Measurements from ENCODE around the gene ASXL3.

- TF ChIP-seq POLR2AphosphoS5 (IDR thresholded peaks at IDR 0.05), result no peak
- TF ChIP-seq CTCF (IDR thresholded peaks at IDR 0.05; ENCODE audit: poor library complexity, severe bottlenecking), result no peak
- TF ChIP-seq EP300 (conservative IDR thresholded peaks at IDR 0.05; ENCODE audit: poor library complexity, severe bottlenecking), result no peak
- TF ChIP-seq RAD21 (conservative IDR thresholded peaks at IDR 0.05), result no peak
- no peak for TF ChIP-seq EZH2 (IDR thresholded peaks at IDR 0.05; ENCODE audit: borderline replicate concordance, insufficient read depth, low read length, poor library complexity, severe bottlenecking)
- TF ChIP-seq SMC3 (conservative IDR thresholded peaks at IDR 0.05; ENCODE audit: poor library complexity), result no peak
- TF ChIP-seq MXI1 (conservative IDR thresholded peaks at IDR 0.05; ENCODE audit: poor library complexity, severe bottlenecking), result no peak
- no peak for TF ChIP-seq REST (IDR thresholded peaks at IDR 0.05; ENCODE audit: borderline replicate concordance)
- TF ChIP-seq TAF1 (IDR thresholded peaks at IDR 0.05; ENCODE audit: low read depth), result no peak
Observed at GRCh38 chr18:33612632-33613031, 34.6 kb downstream of the ASXL3 start.

Data from neural cell (in vitro differentiated cells).